GM13976 (cell line): ENCODE data around the gene TMEM255B.
"Not testable (repeated sequence)": the region's sequence is repeated elsewhere in the genome, so short reads cannot be mapped to it uniquely, and the experiment has no call there.

Experiments used
- DNase-seq: peaks from one replicate; pipeline ENCODE4 v3.0.0; 2012; ENCODE audit warnings: low spot score
- in situ Hi-C: fragments of 300-500 bp; cut with MboI; formaldehyde crosslinking; loops from one replicate; pipeline ENCODE4 v1.12.0; 2022; ENCODE audit warnings: low sequenced_read_pairs, mixed read lengths, inconsistent platforms; ENCODE audit not compliant: unreplicated experiment
- TF ChIP-seq, protein P1 (sequence below): IDR thresholded peaks from 2 replicates; pipeline ENCODE4 v1.5.1; 2012; ENCODE audit warnings: borderline replicate concordance, mild to moderate bottlenecking; ENCODE audit not compliant: insufficient read depth; ENCODE audit errors: extremely low read depth, missing control alignments, control extremely low read depth

Gene TMEM255B

DNA sequence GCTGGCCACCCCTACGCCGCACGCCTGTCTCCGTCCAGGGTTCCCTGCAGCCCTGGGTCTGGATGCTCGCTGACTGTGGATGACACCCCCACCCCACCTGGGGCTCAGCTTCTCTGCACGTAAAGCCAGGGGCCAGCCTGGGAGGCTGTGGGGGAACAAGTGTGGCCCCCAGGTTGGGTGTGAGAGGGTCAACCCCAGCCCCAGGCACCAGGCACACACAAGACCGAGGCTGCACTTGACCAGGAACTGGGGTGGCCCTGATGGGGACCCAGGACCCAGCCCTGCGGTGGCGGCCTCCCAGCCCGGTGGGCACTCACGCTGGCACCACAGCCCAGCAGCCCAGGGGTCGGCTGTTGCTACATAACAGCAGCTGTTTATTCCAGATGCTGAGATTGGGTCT, 63.2 kb downstream of the TMEM255B start:
- TF ChIP-seq, protein P1, sequence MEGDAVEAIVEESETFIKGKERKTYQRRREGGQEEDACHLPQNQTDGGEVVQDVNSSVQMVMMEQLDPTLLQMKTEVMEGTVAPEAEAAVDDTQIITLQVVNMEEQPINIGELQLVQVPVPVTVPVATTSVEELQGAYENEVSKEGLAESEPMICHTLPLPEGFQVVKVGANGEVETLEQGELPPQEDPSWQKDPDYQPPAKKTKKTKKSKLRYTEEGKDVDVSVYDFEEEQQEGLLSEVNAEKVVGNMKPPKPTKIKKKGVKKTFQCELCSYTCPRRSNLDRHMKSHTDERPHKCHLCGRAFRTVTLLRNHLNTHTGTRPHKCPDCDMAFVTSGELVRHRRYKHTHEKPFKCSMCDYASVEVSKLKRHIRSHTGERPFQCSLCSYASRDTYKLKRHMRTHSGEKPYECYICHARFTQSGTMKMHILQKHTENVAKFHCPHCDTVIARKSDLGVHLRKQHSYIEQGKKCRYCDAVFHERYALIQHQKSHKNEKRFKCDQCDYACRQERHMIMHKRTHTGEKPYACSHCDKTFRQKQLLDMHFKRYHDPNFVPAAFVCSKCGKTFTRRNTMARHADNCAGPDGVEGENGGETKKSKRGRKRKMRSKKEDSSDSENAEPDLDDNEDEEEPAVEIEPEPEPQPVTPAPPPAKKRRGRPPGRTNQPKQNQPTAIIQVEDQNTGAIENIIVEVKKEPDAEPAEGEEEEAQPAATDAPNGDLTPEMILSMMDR = no peak
- no peak for DNase-seq
- in situ Hi-C loops = no loop called here

DNA sequence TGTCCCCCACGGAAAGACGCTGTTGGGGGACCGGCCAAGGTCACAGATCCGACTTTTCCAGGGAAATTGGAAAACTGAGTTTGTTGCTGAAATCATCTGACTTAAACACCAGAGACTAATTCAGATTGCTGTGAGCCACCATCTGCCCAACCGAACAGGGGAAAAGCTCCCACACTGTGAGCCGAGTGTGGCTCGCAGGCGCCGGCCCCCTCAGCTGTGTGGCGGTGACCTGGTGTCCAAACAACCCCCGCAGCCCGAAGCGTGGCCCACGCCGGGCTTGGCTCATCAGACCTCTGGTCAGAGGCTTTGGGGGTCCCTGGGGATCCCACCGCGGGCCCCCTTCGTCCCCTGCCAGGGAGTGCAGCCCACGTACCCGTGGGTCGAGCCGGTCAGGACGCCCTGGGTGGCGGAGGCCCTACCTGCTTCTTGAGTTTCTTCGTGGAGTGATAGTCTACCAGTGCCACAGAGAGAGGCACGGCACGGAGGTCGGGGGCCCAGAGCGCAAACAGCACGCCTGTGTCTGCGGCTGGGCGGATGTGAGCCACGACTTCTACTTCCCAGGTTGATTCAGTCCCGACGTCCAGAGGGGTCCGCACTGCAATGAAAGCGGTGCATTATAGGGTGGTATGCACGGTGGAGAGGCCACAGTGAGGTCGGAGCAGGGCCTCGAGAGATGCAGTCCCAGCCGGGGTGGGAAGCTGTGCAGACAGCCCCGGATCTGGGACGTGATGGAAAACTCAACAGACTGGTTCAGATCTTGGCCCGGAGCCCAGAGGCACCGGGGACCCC, 64.1 kb downstream of the TMEM255B start:
- in situ Hi-C loops = no loop called here
- no peak for DNase-seq
- TF ChIP-seq, protein P1 = no peak

DNA sequence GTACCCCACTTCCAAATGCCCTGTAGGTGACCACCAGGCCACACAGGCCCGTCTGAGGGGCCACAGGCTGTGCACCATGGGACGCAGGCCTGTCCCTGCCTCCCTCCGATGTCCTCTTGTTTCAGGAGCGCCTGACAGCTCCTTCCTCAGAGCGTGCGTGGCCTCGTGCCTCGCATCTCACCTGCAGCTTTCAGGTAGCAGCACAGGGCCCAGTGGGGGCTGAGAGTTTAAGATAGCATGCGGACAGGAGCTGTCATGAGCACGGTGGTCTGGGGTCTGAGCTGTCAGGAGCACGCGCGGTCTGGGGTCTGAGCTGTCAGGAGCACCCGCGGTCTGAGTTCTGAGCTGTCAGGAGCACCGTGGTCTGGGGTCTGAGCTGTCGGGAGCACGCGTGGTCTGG, 64.7 kb downstream of the TMEM255B start:
- in situ Hi-C loops = no loop called here
- TF ChIP-seq, protein P1 = no peak
- no peak for DNase-seq

DNA sequence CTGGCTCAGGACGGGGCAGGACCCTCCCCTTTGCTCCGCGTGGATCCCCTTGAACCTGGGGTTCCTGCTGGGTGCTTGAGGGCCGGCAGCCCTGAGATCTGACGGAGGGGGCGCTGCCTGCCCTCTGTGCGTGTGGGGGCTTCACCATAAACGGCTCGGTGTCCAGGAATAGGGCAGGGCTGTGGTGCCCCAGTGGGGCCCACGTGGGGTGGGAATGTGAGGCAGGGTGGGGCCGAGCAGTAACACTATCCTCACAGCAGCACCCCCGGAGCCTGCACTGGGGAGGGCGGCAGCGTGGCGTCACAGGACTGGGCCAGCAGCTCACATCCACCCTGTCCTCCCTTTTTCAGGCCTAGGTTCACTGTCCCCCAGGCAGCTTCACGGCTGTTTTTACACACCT, 66.8 kb downstream of the TMEM255B start:
- no peak for DNase-seq
- in situ Hi-C loops = no loop called here
- TF ChIP-seq, protein P1 = no peak

DNA sequence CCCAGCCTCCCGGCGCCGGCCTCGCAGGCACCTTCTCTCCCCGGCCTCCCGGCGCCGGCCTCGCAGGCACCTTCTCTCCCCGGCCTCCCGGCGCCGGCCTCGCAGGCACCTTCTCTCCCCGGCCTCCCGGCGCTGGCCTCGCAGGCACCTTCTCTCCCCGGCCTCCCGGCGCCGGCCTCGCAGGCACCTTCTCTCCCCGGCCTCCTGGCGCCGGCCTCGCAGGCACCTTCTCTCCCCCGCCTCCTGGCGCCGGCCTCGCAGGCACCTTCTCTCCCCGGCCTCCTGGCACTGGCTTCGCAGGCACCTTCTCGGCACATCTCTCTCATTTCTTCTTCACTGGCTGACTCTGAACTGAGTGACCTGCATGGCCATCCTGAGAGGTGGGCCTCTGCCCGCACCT, 67.4 kb downstream of the TMEM255B start:
- in situ Hi-C loops, DNase-seq: not testable (repeated sequence)

DNA sequence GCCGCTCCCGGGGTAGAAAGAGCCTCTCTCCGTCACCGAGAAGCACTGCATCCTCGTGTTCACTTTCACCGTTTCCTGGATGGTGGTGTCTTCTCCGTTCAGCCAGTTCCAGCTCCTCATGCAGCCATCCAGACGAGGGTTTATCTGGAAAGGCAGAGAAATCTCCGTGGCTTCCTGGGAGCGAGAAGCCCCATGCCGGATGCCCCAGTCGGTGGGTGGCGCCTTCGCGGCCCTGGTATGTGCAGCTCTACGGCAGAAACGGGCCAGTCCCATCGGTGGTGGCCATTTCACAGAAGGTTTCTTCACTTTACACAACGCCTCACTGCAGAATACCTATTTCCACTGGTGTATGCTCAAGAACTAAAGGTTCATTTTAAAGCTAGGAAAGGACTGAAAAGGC, 68.0 kb downstream of the TMEM255B start:
- TF ChIP-seq, protein P1 = no peak
- no peak for DNase-seq
- in situ Hi-C loops = no loop called here

DNA sequence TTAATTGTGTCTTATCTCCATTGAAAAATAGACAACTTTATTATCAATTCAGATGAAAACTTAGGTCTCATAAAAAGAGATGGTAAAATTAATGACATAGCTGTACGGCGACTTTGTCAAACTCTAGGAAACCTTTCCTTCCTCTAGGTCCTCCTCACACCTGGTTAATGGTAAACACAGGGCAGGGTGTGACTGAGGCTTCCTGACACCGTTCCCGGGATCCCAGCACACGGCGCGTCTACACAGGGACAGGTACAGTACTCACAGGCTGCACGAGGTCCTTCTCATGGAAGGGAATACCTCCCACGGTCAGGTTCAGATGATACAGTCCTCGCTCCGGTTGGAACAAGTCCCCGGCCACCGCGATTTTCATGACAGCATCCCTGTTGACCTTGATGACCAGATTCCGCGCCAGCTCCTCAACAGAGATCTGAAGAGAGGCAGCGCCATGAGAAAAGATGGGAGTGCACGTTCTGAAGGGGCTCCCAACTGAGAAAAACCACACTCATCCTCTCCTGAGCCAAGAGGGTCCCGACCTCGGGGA, 69.3 kb downstream of the TMEM255B start:
- in situ Hi-C loops = no loop called here
- no peak for DNase-seq
- TF ChIP-seq, protein P1 = no peak

DNA sequence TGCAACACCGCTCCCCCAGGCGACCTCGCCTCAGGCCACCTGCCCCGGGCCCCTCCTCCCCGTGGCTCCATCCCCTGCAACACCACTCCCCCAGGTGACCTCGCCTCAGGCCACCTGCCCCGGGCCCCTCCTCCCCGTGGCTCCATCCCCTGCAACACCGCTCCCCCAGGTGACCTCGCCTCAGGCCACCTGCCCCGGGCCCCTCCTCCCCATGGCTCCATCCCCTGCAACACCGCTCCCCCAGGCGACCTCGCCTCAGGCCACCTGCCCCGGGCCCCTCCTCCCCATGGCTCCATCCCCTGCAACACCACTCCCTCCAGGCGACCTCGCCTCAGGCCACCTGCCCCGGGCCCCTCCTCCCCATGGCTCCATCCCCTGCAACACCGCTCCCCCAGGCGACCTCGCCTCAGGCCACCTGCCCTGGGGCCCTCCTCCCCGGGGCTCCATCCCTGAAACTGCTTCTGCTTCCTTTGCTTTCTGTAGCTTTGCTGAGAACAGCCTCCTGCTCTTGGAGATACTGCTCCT, 71.5 kb downstream of the TMEM255B start:
- in situ Hi-C loops, DNase-seq: not testable (repeated sequence)
